ENCODE data around the gene LILRA2. TPM values are rescaled to one million over a fixed set of nuclear protein-coding genes. Genes with fewer than 3 reads are reported as not detected.

The LILRA2 gene
- polyA plus RNA-seq, 1 donor (not counting 4 experiments of a cell fraction or from before 2014, with no cell fraction given): not detected

GRCh38 chr19:54612428-54612827 lies 38.8 kb downstream of the LILRA2 start:
- H3K36me3 ChIP-seq (ENCODE audit: control insufficient read depth in 2 of 2, extremely low read depth in 1 of 2, insufficient read depth in 2 of 2, low read length in 2 of 2): no peaks in the 10 kb centered on the region
- H3K9me1 ChIP-seq (ENCODE audit: control insufficient read depth, extremely low read depth, insufficient read depth, low read length): no peaks in the 10 kb centered on the region
- no peaks in the 10 kb centered on the region for H3K27me3 ChIP-seq (ENCODE audit: control insufficient read depth, extremely low read depth, insufficient read depth, low read length)
- TF ChIP-seq, protein P1, sequence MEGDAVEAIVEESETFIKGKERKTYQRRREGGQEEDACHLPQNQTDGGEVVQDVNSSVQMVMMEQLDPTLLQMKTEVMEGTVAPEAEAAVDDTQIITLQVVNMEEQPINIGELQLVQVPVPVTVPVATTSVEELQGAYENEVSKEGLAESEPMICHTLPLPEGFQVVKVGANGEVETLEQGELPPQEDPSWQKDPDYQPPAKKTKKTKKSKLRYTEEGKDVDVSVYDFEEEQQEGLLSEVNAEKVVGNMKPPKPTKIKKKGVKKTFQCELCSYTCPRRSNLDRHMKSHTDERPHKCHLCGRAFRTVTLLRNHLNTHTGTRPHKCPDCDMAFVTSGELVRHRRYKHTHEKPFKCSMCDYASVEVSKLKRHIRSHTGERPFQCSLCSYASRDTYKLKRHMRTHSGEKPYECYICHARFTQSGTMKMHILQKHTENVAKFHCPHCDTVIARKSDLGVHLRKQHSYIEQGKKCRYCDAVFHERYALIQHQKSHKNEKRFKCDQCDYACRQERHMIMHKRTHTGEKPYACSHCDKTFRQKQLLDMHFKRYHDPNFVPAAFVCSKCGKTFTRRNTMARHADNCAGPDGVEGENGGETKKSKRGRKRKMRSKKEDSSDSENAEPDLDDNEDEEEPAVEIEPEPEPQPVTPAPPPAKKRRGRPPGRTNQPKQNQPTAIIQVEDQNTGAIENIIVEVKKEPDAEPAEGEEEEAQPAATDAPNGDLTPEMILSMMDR (optimal IDR thresholded peaks at IDR 0.05 in 1 of 3, IDR thresholded peaks at IDR 0.05 in 1 of 3, conservative IDR thresholded peaks at IDR 0.05 in 1 of 3; ENCODE audit: extremely low read depth in 1 of 3, insufficient read depth in 2 of 3, low read length in 3 of 3): no peak
- no peak for TF ChIP-seq EZH2 (IDR thresholded peaks at IDR 0.05; ENCODE audit: low read length)
- FAIRE-seq: no peak
- H4K20me1 ChIP-seq (ENCODE audit: control insufficient read depth, extremely low read depth, insufficient read depth, low read length): no peaks in the 10 kb centered on the region
- no peaks in the 10 kb centered on the region for H3K4me1 ChIP-seq (ENCODE audit: control insufficient read depth, extremely low read depth, insufficient read depth, low read length)
- no peak overlapping the region for H3K4me2 ChIP-seq (ENCODE audit: control insufficient read depth, extremely low read depth, insufficient read depth, low read depth, low read length)
- dilution Hi-C loops (cut with MboI; ENCODE audit: extremely low pct_ligation_motif_present, low sequenced_read_pairs): no loop called here
- H3K9me3 ChIP-seq (ENCODE audit: control insufficient read depth, low read depth, low read length): peaks cover 6% of the 10 kb centered on the region
- H3K79me2 ChIP-seq (ENCODE audit: control insufficient read depth, insufficient read depth, low read length): no peaks in the 10 kb centered on the region
- H3K9ac ChIP-seq (ENCODE audit: control insufficient read depth, extremely low read depth, insufficient read depth, low read length): no peak overlapping the region
- no peak overlapping the region for H3K27ac ChIP-seq (ENCODE audit: control insufficient read depth, insufficient read depth, low read length)
- no peak for DNase-seq (ENCODE audit: low read depth, low spot score)
- no peak overlapping the region for H2AFZ ChIP-seq (ENCODE audit: control insufficient read depth, low read length)
- H3K4me3 ChIP-seq (ENCODE audit: control insufficient read depth in 2 of 3, extremely low read depth in 1 of 3, insufficient read depth in 2 of 3, low read depth in 1 of 3, low read length in 3 of 3): no peak overlapping the region

- Histone ChIP-seq H3K9ac (ENCODE audit: control insufficient read depth, extremely low read depth, insufficient read depth, low read length) (no peak overlapping the region), H3K4me1 (ENCODE audit: control insufficient read depth, extremely low read depth, insufficient read depth, low read length) (no peaks in the 10 kb centered on the region), H4K20me1 (ENCODE audit: control insufficient read depth, extremely low read depth, insufficient read depth, low read length) (no peaks in the 10 kb centered on the region), H3K79me2 (ENCODE audit: control insufficient read depth, insufficient read depth, low read length) (no peaks in the 10 kb centered on the region), H2AFZ (ENCODE audit: control insufficient read depth, low read length) (no peak overlapping the region), H3K27me3 (ENCODE audit: control insufficient read depth, extremely low read depth, insufficient read depth, low read length) (no peaks in the 10 kb centered on the region), H3K9me3 (ENCODE audit: control insufficient read depth, low read depth, low read length) (no peaks in the 10 kb centered on the region), H3K27ac (ENCODE audit: control insufficient read depth, insufficient read depth, low read length) (no peak overlapping the region), H3K9me1 (ENCODE audit: control insufficient read depth, extremely low read depth, insufficient read depth, low read length) (no peaks in the 10 kb centered on the region), H3K4me2 (ENCODE audit: control insufficient read depth, extremely low read depth, insufficient read depth, low read depth, low read length) (no peak overlapping the region), H3K4me3 (ENCODE audit: control insufficient read depth in 2 of 3, extremely low read depth in 1 of 3, insufficient read depth in 2 of 3, low read depth in 1 of 3, low read length in 3 of 3) (no peak overlapping the region), H3K36me3 (ENCODE audit: control insufficient read depth in 2 of 2, extremely low read depth in 1 of 2, insufficient read depth in 2 of 2, low read length in 2 of 2) (no peaks in the 10 kb centered on the region)
- TF ChIP-seq, protein P1 (optimal IDR thresholded peaks at IDR 0.05 in 1 of 3, IDR thresholded peaks at IDR 0.05 in 1 of 3, conservative IDR thresholded peaks at IDR 0.05 in 1 of 3; ENCODE audit: extremely low read depth in 1 of 3, insufficient read depth in 2 of 3, low read length in 3 of 3): no peak
- TF ChIP-seq EZH2 (IDR thresholded peaks at IDR 0.05; ENCODE audit: low read length): no peak
- DNase-seq (ENCODE audit: low read depth, low spot score) (no peak), FAIRE-seq (no peak)
- dilution Hi-C loops (cut with MboI; ENCODE audit: extremely low pct_ligation_motif_present, low sequenced_read_pairs): no loop called here
These were observed 41.1 kb downstream of the LILRA2 start for GRCh38 chr19:54614726-54615125.
